GM21786 (cell line): ENCODE results near the gene FGF18.
"Not testable (repeated sequence)": the region's sequence is repeated elsewhere in the genome, so short reads cannot be mapped to it uniquely, and the experiment has no call there.

ENCODE experiments used
- ATAC-seq: cut with Tn5 transposase; IDR thresholded peaks from one replicate; pipeline ENCODE4 v1.9.1; 2021; ENCODE audit not compliant: unreplicated experiment

Gene FGF18

DNA sequence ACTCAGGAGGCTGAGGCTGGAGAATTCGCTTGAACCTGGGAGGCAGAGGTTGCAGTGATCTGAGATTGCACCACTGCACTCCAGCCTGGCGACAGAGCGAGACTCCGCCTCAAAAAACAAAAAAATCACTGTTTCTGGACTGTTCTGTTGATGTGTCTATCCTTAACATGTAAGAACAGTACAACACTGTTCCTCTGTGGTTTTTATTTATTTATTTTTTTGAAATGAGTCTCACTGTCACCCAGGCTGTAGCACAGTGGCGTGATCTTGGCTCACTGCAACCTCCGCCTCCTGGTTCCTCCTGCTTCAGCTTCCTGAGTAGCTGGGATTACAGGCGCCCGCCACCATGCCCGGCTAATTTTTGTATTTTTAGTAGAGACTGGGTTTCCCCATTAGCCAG, 20.8 kb upstream of the FGF18 start:
- not testable (repeated sequence) for ATAC-seq

DNA sequence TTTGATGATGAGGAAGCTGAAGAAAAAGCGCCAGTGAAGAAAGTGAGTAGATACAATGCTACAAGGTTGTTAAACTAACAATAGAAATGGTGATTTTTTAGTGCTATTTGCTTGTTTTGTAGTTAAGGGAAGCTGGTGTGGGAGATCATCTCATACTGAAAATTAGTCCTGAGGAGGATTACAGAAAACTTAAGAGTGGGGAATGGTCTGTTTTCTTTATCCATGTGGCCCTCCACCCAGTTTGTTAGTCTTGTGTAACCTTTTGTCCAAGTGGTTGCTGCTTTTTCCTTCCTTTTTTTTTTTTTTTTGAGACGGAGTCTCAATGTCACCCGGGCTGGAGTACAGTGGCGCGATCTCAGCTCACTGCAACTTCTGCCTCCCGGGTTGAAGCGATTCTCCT, 19.3 kb upstream of the FGF18 start:
- no peak for ATAC-seq

DNA sequence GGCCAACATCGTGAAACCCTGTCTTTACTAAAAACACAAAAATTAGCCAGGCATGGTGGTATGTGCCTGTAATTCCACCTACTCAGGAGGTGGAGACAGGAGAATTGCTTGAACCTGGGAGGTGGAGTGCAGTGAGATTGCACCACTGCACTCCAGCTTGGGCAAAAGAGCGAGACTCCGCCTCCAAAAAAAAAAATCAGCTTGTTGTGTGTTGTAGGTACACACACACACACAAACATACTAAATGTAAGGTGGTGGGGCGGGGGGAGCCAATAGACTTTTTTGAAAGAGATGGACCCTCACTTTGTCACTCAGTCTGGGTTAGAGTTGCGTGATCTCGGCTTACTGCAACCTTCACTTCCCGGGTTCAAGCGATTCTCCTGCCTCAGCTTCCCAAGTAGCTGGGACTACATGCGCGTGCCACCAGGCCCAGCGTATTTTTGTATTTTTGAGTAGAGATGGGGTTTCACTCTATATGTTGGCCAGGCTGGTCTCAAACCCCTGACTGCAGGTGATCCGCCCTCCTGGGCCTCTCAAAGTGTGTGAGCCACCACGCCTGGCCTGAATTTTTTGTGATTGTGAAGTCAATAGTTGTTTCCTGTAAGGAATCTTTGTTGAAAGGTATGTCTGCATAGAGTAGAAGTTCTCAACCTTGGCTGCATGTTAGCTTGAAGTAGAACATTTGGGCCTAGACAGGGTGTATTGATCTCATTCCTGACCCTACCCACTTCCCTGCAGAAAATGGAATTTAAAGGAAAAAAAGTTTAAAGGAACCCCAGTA, 18.1 kb upstream of the FGF18 start:
- ATAC-seq, result no peak

DNA sequence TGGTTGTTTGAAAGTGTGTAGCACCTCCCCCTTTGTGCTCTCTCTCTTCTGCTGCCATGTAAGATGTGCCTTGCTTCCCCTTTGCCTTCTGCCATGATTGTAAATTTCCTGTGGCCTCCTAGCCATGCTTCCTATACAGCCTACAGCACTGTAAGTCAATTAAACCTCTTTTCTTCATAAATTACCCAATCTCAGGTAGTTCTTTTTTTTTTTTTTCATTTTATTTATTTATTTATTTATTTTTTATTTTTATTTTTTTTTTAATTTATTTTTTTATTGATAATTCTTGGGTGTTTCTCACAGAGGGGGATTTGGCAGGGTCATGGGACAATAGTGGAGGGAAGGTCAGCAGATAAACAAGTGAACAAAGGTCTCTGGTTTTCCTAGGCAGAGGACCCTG, 16.7 kb upstream of the FGF18 start:
- not testable (repeated sequence) for ATAC-seq

DNA sequence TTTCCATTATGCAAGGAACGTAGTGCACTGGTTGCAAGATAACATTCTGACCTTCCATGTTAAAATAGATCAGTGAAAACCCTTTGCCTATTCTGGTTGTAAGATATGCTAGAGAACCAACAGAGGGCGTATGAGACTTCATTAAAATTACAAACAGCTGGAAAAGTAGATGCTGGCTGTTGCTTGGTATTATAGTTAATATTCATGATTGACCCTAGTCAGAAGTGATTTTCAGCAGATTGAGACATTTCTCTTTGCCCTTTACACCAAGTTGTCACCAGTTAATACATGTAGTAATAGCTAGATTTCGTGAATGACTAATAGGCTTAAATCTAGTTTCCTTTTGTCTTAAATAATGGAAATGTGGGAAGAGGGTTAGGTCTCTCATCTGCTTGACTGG, 13.8 kb upstream of the FGF18 start:
- ATAC-seq, result no peak

DNA sequence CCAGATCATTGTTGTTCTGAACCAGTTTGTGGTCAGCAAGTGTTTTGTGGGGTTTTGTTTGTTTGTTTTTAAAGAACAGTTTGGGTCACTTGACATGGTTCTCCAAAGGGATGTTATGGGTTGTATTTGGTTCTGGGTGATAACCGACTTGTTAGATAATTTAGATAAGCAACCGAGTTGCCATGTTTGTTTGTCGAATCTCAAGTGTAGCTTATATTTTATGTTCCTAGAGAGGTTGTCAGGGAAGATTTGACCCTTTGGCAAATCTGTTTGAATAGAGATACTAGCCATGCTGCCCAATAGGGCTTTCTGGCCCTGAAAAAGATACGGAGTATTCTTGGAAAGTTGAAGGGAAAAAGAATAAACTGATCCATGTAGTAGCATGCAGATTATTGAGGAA, 12.2 kb upstream of the FGF18 start:
- no peak for ATAC-seq

DNA sequence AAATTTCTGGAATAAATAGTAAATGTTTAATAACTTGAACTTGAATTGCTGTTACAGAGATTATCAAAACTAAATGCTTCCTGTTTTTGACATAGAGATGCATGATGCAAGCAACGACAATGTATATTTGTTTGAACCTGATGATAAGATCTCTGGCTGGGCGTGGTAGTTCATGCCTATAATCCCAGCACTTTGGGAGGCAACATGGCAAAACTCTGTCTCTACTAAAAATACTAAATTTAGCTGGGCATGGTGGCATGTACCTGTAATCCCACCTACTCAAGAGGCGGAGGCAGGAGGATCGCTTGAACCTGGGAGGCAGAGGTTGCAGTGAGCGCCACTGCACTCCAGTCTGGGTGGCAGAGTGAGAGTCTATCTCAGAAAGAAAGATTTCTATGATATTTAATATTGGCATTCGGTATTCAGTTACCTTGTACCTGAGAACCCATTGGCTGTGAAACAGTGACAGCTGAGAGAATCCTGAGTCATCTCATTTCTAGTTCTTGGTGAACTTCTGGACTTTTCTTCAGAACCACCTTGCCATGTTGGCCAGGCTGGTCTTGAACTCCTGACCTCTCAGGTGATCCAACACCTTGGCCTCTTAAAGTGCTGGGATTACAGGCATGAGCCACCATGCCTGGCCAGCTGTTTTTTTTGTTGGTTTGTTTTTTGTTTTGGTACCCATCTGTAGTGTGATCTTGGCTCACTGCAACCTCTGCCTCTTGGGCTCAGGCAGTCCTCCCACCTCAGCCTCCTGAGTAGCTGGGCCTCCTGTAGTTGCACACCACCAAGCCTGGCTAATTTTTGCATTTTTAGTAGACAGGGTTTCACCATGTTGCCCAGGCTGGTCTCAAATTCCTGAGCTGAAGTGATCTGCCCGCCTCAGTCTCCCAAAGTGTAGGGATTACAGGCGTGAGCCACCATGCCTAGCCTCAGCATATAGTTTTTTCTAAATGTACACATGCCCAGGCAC, 10.0 kb upstream of the FGF18 start:
- no peak for ATAC-seq

DNA sequence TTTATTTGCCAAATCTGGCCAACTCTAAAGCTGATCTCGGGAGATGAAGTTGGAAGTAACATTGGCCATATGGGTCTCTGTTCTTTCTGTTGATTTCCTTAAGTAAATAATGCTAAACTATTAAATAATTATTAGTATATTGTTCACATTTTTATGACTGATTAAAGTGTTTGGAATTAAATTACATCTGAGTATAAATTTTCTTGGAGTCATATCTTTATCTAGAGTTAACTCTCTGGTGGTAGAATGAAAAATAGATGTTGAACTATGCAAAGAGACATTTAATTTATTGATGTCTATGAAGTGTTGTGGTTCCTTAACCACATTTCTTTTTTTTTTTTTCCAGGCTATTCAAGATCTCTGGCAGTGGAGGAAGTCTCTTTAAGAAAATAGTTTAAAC, 9.3 kb upstream of the FGF18 start:
- no peak for ATAC-seq

DNA sequence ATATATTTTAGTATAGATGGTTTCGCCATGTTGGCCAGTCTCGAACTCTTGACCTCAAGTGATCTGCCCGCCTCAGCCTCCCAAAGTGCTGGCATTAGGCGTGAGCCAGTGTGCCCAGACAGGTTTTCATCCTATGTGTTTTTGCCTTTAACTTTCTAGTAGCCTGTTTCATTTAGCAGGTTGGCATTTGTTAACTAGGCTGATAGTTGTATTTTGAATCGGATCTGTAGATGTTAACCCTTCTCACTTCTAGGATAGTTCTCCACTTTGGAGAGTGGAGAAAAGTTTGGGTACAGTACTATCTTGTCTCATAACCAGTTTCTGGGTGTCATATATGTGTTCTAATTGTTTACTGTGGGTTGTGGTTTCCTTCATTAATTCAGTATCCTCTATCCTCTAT, 7.3 kb upstream of the FGF18 start:
- no peak for ATAC-seq

DNA sequence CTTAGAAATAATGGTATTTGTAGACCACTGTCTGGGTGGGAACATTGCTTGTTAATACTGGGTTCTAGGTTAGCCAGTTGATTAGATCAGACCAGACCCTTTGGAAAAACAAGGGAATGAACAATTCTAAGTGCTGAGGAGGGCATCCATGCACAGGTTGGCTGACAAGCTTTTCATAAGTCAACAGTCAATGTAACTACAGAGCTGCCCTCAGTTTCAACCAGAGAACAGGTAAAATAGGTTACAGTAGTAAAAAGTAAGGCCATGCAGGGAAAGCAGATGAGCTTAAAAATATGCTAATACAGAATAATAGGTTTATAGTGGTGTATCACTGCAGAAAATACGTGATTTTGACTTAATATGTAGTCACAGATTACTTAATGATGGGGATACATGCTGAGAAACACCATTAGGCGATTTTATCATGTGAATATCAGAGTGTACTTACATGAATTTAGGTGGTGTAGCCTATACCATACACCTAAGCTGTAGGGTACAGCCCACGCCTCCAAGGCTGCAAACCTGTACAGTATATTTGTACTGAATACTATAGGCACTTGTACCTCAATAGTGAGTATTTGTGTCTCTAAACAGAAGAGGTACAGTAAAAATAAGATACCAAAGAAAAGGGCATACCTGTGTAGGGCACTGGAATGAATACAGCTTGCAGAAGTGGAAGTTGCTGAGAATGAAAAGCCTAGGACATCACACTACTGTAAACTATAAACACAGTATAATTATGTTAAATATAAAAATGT, 6.1 kb upstream of the FGF18 start:
- no peak for ATAC-seq

DNA sequence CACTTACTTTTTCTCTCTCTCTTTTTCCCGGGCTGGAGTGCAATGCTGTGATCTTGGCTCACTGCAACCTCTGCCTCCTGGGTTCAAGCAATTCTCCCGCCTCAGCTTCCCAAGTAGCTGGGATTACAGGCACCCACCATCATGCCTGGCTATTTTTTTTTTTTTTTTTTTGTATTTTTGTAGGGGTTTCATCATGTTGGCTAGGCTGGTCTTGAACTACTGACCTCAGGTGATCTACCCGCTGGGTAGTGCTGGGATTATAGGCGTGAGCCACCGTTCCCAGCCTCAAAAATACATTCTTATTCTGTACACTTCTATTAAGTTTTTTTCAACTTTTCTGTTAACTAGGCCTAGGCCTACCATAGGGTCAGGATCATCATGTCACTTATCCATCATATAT, 5.5 kb upstream of the FGF18 start:
- not testable (repeated sequence) for ATAC-seq

DNA sequence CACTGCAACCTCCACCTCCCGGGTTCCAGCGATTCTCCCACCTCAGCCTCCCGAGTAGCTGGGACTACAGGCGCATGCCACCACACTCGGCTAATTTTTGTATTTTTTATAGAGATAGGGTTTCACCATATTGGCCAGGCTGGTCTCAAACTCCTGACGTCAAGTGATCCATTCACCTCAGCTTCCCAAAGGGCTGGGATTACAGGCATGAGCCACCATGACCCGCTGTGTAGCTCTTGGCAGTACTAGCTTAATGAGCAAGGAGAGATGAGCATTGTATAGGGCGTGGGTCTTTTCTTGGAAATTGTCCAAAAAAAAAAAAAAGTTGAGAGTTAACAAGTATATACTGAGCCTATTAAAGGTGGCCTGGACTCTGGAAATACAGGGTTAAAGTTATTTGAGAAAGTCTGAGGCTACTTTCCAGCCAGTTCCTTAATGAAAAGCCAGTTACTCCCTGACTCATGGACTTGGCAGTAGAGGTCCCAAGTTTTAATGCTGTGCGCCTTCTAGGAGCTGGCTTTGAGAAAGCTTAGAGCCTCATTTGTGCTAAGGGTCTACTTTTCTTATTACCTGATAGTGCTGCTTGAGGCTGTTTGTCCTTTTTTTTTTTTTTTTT, 4.2 kb upstream of the FGF18 start:
- ATAC-seq, result no peak

DNA sequence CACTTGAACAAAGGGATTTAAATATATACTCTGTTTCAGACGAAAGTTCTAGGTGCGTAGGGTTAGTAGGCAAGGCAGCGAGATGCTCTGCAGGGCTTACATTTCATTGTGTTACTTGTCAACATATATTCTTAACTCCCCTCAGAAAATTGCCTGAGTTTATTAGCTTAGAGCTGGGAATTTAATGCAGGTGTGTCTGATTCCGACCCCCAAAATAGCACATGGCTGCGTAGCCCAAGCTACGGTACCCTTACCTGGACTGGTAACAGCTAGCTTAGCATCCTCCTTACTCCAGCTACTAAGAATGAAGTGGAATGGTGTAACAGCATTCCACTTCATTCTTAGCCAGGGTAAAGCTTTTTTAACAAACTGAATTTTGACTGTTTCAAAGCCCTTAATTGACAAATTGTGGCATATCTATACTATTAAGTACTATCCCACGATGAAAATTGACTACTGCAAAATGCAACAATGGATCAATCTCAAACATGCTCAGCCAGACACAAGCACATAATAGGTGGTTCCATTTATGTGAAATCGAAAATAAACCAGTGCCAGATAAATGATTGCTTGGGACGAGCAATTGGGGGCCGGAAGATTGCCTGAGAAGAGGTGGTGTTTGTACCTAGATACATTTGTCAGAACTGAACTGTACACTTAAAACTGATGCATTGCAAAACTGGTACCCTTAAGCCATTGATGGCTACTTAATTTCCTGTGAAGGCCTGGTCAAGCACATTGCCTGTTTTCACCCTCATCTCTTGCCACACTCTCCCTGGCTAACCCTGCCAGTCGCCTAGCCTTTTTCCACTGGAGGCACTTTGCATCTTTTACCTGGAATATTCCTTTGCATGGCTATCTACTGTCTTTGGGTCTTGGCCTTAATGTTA, 3.0 kb upstream of the FGF18 start:
- no peak for ATAC-seq

DNA sequence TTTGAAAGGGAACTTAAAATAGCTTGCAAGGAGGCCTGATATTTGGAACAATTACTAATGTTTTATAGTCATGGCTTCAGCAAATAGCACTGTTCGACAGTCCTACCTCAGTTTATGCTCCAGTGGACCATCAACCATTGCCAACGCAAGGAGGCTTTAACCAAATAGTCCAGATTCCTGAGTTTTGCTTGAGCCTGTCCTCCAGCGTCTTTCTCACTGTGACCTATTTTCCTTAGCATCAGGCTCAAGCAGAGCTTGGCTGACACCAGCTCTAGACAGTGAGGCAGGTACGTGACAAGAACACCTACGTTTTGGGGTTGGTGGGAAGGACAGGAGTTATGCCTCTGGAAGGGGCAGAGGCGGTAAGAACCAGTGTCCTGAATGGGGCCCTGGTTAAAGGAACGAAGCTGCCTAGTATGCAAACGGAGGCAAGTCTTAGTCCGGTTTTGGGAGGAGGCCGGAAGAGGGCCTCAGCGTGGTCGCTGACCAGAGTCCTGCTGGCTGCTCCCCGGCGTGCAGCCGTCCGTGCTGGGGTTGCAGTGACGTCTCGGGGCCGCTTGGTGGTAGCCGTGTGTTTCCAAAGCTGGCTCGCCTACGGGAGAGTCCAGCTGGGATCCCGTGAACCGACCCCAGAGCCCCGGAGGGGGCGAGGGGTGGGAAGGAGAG, 998 bp upstream of the FGF18 start:
- ATAC-seq, result peak; percentile 83

DNA sequence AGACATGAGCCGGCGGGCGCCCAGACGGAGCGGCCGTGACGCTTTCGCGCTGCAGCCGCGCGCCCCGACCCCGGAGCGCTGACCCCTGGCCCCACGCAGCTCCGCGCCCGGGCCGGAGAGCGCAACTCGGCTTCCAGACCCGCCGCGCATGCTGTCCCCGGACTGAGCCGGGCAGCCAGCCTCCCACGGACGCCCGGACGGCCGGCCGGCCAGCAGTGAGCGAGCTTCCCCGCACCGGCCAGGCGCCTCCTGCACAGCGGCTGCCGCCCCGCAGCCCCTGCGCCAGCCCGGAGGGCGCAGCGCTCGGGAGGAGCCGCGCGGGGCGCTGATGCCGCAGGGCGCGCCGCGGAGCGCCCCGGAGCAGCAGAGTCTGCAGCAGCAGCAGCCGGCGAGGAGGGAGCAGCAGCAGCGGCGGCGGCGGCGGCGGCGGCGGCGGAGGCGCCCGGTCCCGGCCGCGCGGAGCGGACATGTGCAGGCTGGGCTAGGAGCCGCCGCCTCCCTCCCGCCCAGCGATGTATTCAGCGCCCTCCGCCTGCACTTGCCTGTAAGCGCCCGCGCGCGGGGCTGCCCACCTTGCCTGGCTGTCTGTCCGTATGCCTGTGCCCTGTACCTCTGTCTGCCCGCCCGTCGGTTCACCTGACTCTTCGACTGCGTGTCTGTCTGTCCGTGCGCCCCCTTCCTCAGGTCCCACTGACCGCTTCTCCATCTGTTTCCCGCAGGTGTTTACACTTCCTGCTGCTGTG, 412 bp downstream of the FGF18 start:
- ATAC-seq, result no peak

DNA sequence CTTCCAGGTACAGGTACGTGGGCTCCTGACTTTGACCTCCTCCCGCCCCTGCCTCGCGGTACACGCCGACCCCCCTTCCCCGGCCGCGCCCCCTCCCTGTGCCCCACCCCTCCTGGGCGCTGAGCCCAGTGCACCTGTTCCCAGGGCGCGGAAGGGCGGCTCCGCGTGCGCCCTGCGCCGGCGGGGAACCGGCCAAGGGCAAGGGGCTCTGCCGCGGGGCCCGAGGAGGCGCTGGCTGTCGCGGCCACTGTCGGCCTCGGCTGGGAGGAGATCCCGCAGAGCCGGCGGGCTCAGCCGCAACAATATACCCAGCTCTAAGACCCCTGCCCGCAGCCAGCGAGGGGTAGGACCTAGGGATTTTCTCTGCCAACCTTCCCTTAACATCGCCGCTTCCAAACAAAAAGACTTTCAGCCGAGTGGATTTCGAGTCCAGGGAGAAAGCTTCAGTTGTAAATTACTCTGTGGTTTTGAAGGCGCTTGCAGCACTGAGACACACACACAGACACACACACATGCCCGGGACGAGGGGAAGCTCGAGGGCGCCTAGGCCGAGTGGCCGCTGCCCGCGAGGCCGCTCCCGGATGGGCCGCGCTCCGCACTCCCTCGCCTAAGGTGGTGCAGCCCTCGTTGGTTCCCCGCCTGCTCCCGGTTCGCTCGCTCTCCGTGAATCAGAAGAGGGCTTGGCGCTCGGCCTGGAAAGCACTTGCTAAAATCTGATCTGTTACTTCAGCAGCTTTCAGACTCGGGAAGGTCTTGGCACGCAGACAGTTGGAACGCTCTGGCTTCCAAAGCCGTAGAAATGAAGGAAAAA, 1.2 kb downstream of the FGF18 start:
- ATAC-seq, result no peak

DNA sequence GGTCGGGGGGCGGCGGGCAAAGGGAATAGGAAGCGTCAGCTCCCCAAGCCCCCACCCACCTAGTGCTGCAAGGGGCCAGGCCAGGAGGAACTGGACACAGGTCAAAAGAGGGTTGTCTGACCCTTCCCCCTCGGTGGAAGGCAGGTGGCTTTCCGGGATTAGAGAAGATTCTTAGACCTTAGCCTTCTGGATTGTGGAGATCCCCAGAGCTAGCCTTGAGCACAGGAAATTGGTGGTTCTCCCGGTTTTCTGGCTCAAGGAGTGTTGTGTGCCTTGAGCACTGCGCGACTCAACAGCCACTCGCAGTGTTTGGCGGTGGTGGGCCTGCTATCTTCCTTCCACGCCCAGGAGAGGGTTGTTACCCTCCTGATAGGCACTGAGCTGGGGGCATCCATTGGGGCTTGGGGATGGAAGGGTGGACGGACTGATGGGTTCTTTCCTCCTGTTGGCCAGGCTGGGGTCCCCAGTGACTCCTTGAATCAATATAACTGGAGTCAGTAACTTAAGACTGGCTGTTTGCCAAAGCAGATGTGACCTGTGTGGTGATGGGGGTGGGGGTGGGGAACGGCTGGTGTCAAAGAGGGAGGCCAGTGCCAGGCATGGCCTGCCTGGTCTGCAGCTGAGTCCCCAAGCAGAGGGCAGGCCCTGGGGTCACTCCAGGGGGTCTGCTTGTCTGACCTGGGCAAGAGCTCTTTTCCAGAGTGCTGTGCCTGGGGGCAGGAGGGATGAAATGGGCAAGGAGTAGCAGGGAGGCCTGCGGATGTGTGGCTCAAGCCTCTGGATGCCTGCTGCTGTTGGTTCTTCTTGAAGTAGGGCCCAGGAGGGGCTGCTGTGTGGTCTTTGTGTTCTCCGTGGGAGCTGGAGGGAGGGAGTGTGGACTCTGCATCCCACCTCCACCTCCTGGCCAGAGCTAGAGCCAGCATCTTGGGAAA, 2.1 kb downstream of the FGF18 start:
- ATAC-seq, result no peak
